Upper lobe of left lung (tissue), 6 donors: ENCODE data around the gene MYO3B. TPM values are rescaled to one million over a fixed set of nuclear protein-coding genes. Genes with fewer than 3 reads are reported as not detected.
"Not testable (repeated sequence)": the region's sequence is repeated elsewhere in the genome, so short reads cannot be mapped to it uniquely, and the experiment has no call there.

Source experiments
- ATAC-seq, 2 donors: fragments of 200-7000 bp; cut with Tn5 transposase; one replicate each; pipeline ENCODE4 v1.9.1; 2022; ENCODE audit warnings: mild to moderate bottlenecking in 2 of 2, moderate library complexity in 2 of 2; ENCODE audit not compliant: low FRiP score in 2 of 2
- DNase-seq, 2 donors: peaks; one replicate each; pipeline ENCODE4 v3.0.0-alpha.2; 2019 to 2020
- H3K27ac ChIP-seq, 4 donors: fragments of 200-600 bp; sonication (generic); one replicate each; pipeline ENCODE4 v1.5.1; 2016 to 2019
- H3K27me3 ChIP-seq, 4 donors: fragments of 200-600 bp; sonication (generic); one replicate each; pipeline ENCODE4 v1.5.1; 2017 to 2019
- H3K36me3 ChIP-seq, 4 donors: fragments of 200-600 bp; sonication (generic); one replicate each; pipeline ENCODE4 v1.5.1; 2016 to 2019
- H3K4me1 ChIP-seq, 4 donors: fragments of 200-600 bp; sonication (generic); one replicate each; pipeline ENCODE4 v1.5.1; 2018 to 2019
- H3K4me3 ChIP-seq, 4 donors: fragments of 200-600 bp; sonication (generic); one replicate each; pipeline ENCODE4 v1.5.1; 2017 to 2019; ENCODE audit warnings: mild to moderate bottlenecking in 2 of 4, moderate library complexity in 1 of 4
- H3K9me3 ChIP-seq, 4 donors: fragments of 200-600 bp; sonication (generic); one replicate each; pipeline ENCODE4 v1.5.1; 2018 to 2019
- EP300 ChIP-seq, 4 donors: sonication (generic); formaldehyde crosslinking; IDR thresholded peaks; one replicate each; pipeline ENCODE4 v1.5.1; 2017; ENCODE audit warnings: antibody characterized with exemption in 4 of 4, control low read depth in 2 of 4
- POLR2A ChIP-seq, 4 donors: fragments of 450-650 bp; IDR thresholded peaks; one replicate each; pipeline ENCODE4 v1.5.1; 2016 to 2017; ENCODE audit warnings: antibody characterized with exemption in 4 of 4, mild to moderate bottlenecking in 2 of 4
- POLR2AphosphoS5 ChIP-seq, 2 donors: sonication (generic); formaldehyde crosslinking; IDR thresholded peaks; one replicate each; pipeline ENCODE4 v1.5.1; 2017; ENCODE audit warnings: antibody characterized with exemption in 2 of 2
- WGBS, 2 donors: methylation state at CpG; one replicate each; pipeline ENCODE4 v1.1.5; 2017 to 2018; 5-methylcytosine and 5-hydroxymethylcytosine counted together
- total RNA-seq, 6 donors: library from RNA; depleted of rRNA in 4 of 6; stranded (reverse); fragments of >200 nt in 4 of 6; gene quantifications; one replicate each; pipeline versions ENCODE4 v1.1.0 to v1.2.1, GENCODE V29; 2016 to 2021
- TF ChIP-seq, protein P1 (sequence below), 6 experiments: fragments of 450-650 bp in 4 of 6; fragments of 200-600 bp in 2 of 6; sonication (generic) in 2 of 6; IDR thresholded peaks; one replicate each; pipeline ENCODE4 v1.5.1; 2016 to 2019; ENCODE audit warnings: antibody characterized with exemption in 6 of 6
- donor health status: DM: no; HTN: no; CAD: no; lungs with moderate emphysema.
- donor health status: DM: no; HTN: yes; CAD: no; lungs with severe emphysema.

Gene MYO3B
- total RNA-seq, 6 donors from 2014 or later, result 0.09 to 0.20 (median 0.13) TPM; not detected in 3

DNA sequence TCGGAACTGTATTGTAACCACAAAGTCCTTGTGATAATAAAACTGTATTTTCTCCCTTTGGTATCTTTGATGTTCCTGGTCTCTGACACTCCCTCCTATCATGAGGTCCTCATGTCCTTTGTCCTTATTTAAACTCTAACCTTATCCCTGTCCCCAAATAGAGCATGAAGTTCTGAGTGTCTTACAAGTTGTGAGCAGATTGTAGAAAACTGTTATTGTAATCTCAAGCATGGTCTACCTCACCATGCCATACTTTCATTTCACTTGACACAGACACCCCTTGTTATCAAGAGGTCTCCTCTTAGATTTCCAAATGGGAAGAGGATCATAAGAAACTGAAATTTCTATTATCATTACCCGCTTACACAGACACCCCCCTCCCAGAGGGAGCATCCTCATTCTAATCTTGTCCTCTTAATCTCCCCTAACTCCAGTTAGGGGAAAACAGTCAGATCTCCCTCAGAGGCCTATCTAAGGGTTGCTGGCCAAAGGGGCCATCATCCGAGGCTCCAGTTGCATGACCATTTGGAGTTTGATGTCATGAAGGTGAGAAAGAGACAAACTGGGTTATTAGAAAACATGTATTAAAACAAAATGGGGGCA lies 29.0 kb downstream of the MYO3B start:
- Histone ChIP-seq H3K9me3 (peaks cover 0 to 3% (median 0%) of the 10 kb centered on the region in 4 donors), H3K36me3 (no peaks in the 10 kb centered on the region), H3K27ac (no peak overlapping the region), H3K4me3 (no peak overlapping the region), H3K27me3 (no peaks in the 10 kb centered on the region), H3K4me1 (no peaks in the 10 kb centered on the region)
- WGBS, 2 donors, result 80 to 95% methylated on average over 3 of the region's 3 CpGs
- DNase-seq (no peak), ATAC-seq (no peak)
- TF ChIP-seq EP300 (IDR thresholded peaks at IDR 0.05), result no peak
- no peak for TF ChIP-seq POLR2A (IDR thresholded peaks at IDR 0.05)
- TF ChIP-seq, protein P1, sequence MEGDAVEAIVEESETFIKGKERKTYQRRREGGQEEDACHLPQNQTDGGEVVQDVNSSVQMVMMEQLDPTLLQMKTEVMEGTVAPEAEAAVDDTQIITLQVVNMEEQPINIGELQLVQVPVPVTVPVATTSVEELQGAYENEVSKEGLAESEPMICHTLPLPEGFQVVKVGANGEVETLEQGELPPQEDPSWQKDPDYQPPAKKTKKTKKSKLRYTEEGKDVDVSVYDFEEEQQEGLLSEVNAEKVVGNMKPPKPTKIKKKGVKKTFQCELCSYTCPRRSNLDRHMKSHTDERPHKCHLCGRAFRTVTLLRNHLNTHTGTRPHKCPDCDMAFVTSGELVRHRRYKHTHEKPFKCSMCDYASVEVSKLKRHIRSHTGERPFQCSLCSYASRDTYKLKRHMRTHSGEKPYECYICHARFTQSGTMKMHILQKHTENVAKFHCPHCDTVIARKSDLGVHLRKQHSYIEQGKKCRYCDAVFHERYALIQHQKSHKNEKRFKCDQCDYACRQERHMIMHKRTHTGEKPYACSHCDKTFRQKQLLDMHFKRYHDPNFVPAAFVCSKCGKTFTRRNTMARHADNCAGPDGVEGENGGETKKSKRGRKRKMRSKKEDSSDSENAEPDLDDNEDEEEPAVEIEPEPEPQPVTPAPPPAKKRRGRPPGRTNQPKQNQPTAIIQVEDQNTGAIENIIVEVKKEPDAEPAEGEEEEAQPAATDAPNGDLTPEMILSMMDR (IDR thresholded peaks at IDR 0.05), result no peak
- TF ChIP-seq POLR2AphosphoS5 (IDR thresholded peaks at IDR 0.05), result no peak

- DNase-seq (no peak), ATAC-seq (no peak)
- TF ChIP-seq POLR2A (IDR thresholded peaks at IDR 0.05), result no peak
- TF ChIP-seq, protein P1 (IDR thresholded peaks at IDR 0.05), result no peak
- no peak for TF ChIP-seq POLR2AphosphoS5 (IDR thresholded peaks at IDR 0.05)
- TF ChIP-seq EP300 (IDR thresholded peaks at IDR 0.05), result no peak
- Histone ChIP-seq H3K4me1 (no peaks in the 10 kb centered on the region), H3K27me3 (no peaks in the 10 kb centered on the region), H3K9me3 (peaks cover 0 to 3% (median 0%) of the 10 kb centered on the region in 4 donors), H3K4me3 (no peak overlapping the region), H3K36me3 (no peaks in the 10 kb centered on the region), H3K27ac (no peak overlapping the region)
- WGBS, 2 donors, result 73 to 80% methylated on average over 4 of the region's 4 CpGs
Measured at GRCh38 chr2:170207901-170208300, 30.0 kb downstream of the MYO3B start.

DNA sequence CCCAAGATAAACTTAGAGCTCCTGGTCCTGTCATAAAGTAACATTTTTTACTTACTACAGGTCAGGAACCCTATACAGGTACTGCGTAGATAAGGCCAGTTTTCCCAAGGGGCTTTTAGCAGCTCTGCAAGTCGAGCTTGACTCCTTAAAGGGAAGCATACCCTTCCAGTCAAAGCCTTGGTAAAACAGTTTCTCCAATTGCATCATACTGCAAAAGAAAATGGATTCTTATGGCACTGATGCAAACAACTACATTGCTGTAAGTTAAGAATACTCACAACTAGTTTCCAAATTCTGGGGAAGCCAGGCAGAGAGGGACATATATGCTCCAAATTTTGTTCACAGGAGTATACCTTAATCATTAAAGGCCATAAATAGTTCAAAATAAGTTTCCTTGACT lies 31.0 kb downstream of the MYO3B start:
- no peak for DNase-seq
- no peaks in the 10 kb centered on the region for H3K4me1 ChIP-seq
- no peak overlapping the region for H3K27ac ChIP-seq
- WGBS, 2 donors, result 72 to 86% methylated on average over 2 of the region's 2 CpGs
- H3K4me3 ChIP-seq, result no peak overlapping the region
- no peak for TF ChIP-seq POLR2AphosphoS5 (IDR thresholded peaks at IDR 0.05)
- no peaks in the 10 kb centered on the region for H3K27me3 ChIP-seq
- no peaks in the 10 kb centered on the region for H3K36me3 ChIP-seq
- H3K9me3 ChIP-seq, result peaks cover 0 to 3% (median 0%) of the 10 kb centered on the region in 4 donors
- no peak for ATAC-seq

DNA sequence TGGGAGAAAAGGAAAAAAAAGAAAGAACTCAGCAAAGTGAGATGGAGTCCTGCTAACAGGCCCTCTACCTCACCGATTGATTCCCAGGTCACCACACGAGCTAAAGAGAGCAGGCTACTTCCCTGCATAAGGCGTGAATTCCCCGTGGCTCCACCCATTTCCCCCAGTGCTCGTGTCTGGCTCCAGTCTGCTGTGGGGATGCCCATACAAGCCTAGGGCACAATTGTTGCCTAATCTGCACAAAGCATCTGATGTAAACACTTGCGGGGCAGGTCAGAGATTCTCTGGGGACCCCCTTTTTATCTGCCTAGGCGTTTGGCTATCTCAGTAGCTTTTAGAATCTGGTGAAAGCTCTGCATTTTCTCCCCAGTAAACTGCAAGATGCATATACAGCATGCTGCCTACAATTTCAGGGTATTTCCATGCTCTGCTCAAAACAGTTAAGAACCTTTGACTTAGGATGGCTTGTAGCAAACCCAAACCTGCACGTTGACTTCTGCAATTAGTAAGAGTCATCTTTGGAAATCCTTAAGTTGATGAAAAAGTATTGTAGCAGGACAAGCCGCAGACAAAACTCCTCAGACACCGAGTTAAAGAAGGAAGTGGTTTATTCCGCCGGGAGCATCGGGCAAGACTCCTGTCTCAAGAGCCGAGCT lies 34.8 kb downstream of the MYO3B start:
- H3K9me3 ChIP-seq, result peaks cover 0 to 3% (median 0%) of the 10 kb centered on the region in 4 donors
- DNase-seq (no peak), ATAC-seq (no peak)
- no peaks in the 10 kb centered on the region for H3K27me3 ChIP-seq
- TF ChIP-seq, protein P1 (IDR thresholded peaks at IDR 0.05), result no peak
- no peak for TF ChIP-seq POLR2AphosphoS5 (IDR thresholded peaks at IDR 0.05)
- TF ChIP-seq POLR2A (IDR thresholded peaks at IDR 0.05), result no peak
- no peak for TF ChIP-seq EP300 (IDR thresholded peaks at IDR 0.05)
- H3K4me1 ChIP-seq, result no peaks in the 10 kb centered on the region
- H3K27ac ChIP-seq, result no peak overlapping the region
- 36 to 44% methylated on average over 14 of the region's 14 CpGs for WGBS, 2 donors
- no peak overlapping the region for H3K4me3 ChIP-seq
- H3K36me3 ChIP-seq, result no peaks in the 10 kb centered on the region

- 46 to 55% methylated on average over 5 to 10 of the region's 10 CpGs for WGBS, 2 donors
- H3K27ac ChIP-seq, H3K4me1 ChIP-seq, H3K36me3 ChIP-seq, H3K4me3 ChIP-seq, H3K9me3 ChIP-seq, DNase-seq, H3K27me3 ChIP-seq, ATAC-seq: not testable (repeated sequence)
Measured at GRCh38 chr2:170213281-170213625, 35.3 kb downstream of the MYO3B start.

DNA sequence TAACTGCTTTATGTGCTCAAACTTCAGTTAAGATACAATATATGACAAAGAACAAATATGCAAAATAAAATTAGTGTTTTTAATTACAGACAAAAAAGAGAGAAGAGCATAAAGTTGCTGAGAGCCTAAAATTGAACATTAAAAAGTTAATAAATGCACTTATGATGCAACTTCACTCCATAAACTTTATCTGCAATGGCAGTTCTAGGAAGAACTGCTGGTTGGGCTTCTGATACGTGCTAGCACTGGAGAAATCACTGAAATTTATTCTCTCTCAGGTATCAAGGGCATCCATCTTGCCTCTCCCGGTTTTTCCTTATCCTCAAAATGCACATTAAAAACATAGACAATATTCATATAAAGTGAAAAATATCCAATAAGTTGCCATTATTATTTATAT lies 35.7 kb downstream of the MYO3B start:
- 71 to 73% methylated on average over 2 of the region's 2 CpGs for WGBS, 2 donors
- H3K36me3 ChIP-seq, result no peaks in the 10 kb centered on the region
- TF ChIP-seq, protein P1 (IDR thresholded peaks at IDR 0.05), result no peak
- TF ChIP-seq POLR2AphosphoS5 (IDR thresholded peaks at IDR 0.05) (no peak), EP300 (IDR thresholded peaks at IDR 0.05) (no peak), POLR2A (IDR thresholded peaks at IDR 0.05) (no peak)
- no peak overlapping the region for H3K27ac ChIP-seq
- H3K4me3 ChIP-seq, result no peak overlapping the region
- peaks cover 0 to 3% (median 0%) of the 10 kb centered on the region in 4 donors for H3K9me3 ChIP-seq
- H3K27me3 ChIP-seq, result no peaks in the 10 kb centered on the region
- DNase-seq, result no peak
- no peak for ATAC-seq
- H3K4me1 ChIP-seq, result no peaks in the 10 kb centered on the region
